DMS114 treated with DMSO at 0.1 percent for 48 hours (cell line): ENCODE measurements around the gene STAT3.

Experiments
- DNase-seq: peaks from one replicate; lab custom pipeline; 2025; ENCODE audit not compliant: unreplicated experiment; lab: John Stamatoyannopoulos, UW

The STAT3 gene

DNA sequence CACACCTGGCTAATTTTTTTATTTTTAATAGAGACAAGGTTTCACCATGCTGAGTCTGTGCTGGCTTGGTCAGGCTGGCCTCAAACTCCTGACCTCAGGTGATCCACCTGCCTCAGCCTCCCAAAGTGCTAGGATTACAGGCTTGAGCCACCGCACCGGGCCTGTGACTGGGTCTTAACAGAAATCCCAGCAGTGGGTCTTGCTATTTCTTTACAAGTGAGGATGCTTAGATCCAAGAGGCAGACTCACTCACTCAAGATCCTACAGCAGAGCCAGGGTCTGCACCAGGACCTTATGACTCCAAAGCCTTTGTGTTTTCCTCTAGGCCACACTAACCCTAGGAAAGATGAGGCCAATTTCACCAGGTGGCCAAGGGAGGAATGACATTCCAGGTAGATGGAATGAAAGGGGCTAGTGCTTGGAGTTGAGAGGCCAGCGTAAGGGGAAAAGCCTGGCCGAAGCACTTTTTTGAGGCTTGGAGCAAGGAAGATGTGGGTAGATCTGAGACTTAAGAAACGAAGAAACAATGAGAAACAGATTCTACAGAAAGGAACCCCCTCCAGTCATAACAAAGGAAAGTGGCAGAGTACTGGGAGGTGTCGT is 105.7 kb downstream of the STAT3 start:
- DNase-seq = no peak

DNA sequence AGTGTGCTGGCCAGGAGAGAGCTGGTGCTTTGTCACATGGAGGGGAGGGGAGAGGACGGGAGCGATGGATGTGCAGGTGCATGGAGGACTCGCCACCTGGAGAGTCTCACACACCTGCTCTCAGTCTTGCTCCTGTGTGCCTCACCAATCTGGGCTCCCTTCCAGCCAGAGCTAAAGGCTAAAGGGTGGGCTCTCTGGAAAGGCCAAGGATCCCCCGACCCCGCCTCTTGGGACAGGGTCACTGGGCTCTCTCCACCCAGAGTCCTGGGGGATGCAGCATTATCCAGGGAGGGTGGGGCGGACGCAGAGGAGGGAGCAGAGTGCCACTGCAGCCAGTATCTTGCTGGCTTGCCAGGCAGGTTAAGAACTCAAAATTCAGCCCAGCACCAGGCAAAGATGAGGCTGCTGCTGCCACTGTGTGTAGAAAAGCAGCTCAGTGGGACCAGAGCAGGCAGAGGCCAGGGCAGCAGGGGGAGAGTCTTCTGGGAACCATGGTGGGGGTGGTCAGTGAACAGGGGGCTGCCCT is 106.6 kb downstream of the STAT3 start:
- DNase-seq = no peak

DNA sequence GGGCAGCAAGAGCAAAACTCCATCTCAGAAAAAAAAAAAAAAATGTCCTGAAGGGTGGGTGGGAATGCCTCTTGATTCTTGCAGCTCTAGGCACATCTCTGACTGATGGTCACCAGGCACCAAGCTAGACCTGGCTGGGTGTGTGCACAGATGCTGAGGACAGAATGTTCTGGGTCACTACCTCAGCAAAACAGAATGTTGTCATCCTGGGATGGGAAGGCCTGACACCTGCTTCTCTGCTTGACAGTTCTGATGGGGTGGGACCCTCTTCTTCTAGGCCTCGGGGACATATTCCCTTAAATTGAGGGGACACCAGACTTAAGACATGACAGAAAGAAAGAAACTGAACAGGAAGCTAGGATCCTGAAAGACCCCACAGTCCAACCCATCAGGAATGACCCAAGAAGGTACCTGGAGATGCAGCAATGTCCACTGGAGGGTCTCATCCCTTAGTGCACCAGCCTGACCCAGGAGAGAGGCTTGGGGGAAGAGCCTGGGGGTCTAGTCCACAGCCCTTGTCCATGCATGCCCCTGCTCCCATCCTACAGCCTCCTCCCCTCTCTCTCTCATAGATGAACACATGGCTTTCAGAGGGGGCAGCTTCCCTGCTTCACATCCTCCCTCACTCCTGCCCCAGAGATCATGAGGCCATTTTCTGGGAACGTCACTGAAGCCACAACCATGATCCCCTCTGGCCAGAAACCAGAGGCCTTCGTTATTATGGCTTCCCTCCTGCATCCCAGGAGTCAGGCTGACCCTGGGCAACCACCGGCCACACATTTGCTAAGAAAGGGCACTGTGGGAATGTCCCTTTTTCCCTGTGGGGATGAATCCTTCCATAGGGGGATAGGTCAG is 108.2 kb downstream of the STAT3 start:
- DNase-seq = no peak

GRCh38 chr17:42277342-42277712 is 110.9 kb downstream of the STAT3 start:
- DNase-seq = no peak

DNA sequence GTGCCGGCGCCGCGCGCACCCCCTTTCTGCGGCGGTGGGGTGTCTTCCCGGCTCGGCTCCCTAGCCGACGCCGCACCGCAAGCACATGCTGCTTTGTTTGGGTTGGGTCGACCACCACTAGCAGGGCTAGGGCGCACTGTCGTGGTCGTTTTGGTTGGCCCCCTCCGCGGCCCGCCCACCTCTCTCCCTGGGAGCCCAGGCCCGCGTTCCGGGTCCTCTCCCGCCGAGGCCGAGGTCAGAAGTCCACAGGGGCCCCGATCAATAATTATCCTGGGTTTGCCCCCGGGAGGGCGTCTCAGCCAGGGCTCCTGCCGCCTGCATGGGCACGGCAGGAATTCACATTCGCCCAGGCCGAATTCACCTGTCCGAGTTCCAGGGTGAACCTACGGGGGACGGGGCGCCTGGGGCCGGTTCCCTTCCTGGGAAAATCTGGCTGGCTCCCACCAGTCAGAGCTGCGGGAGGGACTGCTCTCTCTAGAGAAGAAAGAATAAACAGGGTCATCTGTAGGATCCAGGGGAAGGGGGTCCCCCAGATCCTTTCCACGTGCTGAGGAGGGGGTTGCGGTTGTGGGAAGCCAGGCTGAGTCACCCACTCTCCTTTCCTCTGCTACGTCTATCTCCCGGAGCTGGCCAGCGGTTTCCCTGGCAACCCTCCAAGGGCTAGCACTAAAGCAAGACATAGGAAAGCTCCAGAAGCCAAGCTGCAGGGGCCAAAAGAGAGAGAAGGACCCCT is 111.5 kb downstream of the STAT3 start:
- no peak for DNase-seq

- peak; percentile 17 for DNase-seq
Measured at GRCh38 chr17:42276359-42276608, 112.0 kb downstream of the STAT3 start, which contains the start of gene STAT5B. Gene STAT5B (minus strand): TSS chr17:42276391. CDS start chr17:42232127, 44,264 bp downstream.

- no peak for DNase-seq
Measured at GRCh38 chr17:42275527-42276358, 112.5 kb downstream of the STAT3 start.

- DNase-seq = no peak
Measured at GRCh38 chr17:42274812-42275526, 113.3 kb downstream of the STAT3 start.

GRCh38 chr17:42274253-42274542 is 114.0 kb downstream of the STAT3 start:
- no peak for DNase-seq

GRCh38 chr17:42273474-42274252 is 114.6 kb downstream of the STAT3 start:
- no peak for DNase-seq

GRCh38 chr17:42272162-42272907 is 115.9 kb downstream of the STAT3 start:
- DNase-seq = no peak

GRCh38 chr17:42271779-42272035 is 116.5 kb downstream of the STAT3 start:
- DNase-seq = no peak

DNA sequence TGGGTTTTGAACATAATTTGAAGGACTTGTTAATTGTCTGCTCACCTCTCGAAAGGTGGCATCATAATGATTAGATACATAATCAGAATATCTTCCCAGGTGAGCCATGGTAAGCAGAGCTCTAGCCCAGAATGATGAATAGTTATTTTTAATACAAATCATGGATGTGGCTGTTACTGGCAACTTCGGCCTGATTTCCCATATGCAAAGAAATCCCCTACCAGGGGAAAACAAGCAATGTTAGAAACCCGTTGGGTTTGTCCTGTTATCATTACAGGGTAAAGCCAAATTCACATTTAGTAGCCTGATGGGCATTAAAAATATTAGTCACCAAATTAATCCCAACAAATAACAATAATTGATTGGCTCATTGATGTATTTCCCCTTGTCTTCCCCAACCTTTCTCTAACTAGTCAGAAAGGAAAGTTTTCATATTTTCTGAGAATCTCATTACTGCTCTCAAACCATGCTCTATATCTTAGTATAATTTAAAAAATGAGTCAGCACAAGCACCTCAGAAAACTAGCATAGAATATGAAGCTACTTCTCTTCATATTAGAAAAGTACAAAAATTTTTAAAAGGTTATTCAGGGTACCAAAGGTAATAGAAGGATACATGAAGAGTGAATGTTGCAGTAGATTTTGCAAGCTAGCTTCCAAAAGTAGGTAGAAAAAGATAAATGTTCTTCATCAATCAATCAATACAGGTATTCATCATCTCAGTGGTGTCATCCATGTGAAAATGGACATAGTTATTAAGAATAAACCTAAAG is 117.0 kb downstream of the STAT3 start:
- no peak for DNase-seq

DNA sequence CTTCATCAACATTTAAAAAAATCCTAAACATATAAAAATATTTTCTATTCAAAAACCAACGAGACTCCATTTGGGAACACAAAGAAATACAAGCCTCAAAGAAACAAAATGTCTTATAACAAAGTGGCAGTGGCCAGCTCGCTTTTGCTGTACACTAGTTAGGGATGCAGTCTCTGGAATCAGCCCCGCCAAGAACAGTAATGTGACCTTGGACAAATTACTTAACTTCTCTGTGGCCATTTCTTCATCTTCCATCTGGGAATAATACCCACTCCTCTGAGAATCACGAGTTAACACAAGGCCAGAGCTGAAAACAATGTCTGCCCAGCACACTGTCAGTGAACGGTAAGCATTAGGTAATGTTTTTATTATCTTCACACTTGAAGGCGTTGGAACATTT is 117.6 kb downstream of the STAT3 start:
- DNase-seq = no peak

GRCh38 chr17:42270170-42270535 is 118.1 kb downstream of the STAT3 start:
- DNase-seq = no peak

- DNase-seq = no peak
Measured at GRCh38 chr17:42268236-42268635, 120.0 kb downstream of the STAT3 start.

DNA sequence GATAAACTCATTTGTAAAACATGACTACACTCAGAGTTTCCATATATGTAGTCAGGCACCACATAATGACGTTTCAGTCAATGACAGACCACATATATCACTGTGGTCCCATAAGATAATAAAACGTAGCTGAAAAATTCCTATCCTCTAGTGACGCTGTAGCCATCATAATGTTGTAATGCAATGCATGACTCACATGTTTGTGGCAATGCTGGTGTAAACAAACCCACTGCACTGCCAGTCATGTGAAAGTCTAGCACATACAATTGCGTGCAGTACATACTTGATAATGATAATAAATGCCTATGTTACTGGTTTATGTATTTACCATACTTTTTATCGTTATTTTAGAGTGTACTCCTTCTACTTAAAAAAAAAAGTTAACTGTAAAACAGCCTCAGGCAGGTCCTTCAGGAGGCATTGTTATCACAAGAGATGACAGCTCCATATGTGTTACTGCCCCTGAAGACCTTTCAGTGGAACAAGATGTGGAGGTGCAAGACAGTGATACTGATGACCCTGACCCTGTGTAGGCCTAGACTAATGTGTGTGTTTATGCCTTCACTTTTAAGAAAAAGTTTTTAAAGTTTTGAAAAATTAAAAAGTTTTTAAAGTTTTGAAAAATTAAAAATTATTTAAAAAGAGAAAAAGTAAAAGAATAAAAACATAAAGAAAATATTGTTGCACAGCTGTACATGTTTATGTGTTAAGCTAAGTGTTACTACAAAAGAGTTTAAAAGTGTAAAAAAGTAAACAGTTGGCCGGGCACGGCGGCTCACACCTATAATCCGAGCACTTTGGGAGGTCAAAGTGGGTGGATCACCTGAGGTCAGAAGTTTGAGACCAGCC is 121.1 kb downstream of the STAT3 start:
- no peak for DNase-seq

DNA sequence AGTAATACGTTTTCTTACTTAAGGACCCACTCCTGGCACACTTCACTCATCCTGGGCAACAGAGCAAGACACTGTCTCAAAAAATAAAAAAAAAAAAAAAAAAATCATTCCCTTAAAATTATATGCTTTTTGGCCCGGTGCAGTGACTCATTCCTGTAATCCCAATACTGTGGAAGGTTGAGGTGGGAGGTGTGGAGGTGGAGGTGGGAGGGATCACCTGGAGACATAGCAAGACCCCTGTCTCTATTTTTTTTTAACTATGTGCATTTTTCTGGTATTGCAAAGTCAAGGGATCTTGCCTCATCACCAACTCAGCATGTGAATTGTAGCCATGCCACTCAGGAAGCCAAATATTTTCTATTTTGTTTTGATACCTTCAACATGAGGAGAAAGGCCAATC is 121.8 kb downstream of the STAT3 start:
- no peak for DNase-seq
